Measurements from ENCODE around the gene RNF7.
"Not testable (repeated sequence)": the region's sequence is repeated elsewhere in the genome, so short reads cannot be mapped to it uniquely, and the experiment has no call there.

GRCh38 chr3:141692973-141693372 is 45.1 kb upstream of the RNF7 start:
- not testable (repeated sequence) for TF ChIP-seq CTCF (IDR thresholded peaks at IDR 0.05; ENCODE audit: low read length); EZH2phosphoT487 (IDR thresholded peaks at IDR 0.05; ENCODE audit: low read length); EZH2 (optimal IDR thresholded peaks at IDR 0.05; ENCODE audit: low read depth, low read length)
